HG03521 (cell line): Measurements from ENCODE around the gene EXOC4.

Source experiments
- ATAC-seq: cut with Tn5 transposase; IDR thresholded peaks from one replicate; pipeline ENCODE4 v1.9.1; 2021; ENCODE audit warnings: mild to moderate bottlenecking, moderate library complexity; ENCODE audit not compliant: unreplicated experiment

Gene EXOC4

DNA sequence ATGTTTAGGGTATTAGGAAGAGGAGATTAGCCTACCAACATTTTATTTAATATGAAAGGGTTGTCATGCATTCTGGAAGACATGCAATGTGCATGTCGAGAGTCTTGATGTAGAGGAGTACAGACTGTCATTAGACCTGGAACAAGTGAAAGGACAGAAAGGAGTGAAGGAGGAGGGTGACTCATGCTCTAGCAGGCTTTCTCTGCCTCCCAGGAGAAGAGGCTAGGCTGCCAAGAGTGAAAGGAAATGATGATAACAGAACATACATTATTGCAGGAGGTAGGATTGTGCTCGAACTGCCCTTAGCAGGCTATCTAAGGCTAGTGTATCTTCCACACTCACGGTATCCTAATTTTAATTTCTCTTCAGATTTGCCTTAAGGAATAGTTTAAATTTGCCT is 228.8 kb downstream of the EXOC4 start:
- no peak for ATAC-seq

DNA sequence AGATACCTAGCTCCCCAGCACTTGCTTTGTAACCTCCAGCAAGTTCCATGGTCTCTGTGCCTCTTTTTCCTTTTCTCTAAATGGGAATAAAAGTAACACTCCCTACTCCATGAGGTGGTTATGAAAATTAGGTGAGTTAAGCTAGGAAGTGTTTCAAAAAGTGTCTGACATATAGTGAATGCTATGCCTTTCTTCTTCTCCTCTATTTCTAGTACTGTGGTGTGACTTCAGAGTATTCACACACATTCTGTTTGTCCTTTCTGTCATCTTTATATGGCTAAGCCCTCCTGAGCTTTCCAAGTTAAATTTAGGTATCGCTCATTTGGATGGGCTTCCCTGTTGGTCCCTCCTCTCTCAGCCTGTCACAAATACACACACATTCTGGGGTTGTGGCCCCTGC is 229.7 kb downstream of the EXOC4 start:
- ATAC-seq = no peak

DNA sequence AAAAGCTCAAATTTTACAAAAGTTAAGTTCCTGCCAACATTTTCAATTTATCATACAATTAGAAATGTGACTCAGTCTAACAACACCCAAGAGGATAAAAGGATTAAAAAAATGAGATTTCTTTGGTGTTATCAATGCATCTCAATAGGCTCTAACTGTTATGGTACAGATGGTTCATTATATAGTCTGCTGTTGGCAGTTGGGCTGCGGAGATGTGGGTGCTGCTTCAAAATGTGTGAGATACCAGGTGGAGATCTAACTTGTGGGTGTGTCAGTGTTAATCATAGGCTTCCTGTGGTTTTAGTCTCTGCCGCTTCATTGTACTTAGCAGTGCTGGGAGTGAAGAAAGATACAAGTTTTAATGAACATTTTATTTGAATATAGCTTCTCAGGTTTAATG is 231.2 kb downstream of the EXOC4 start:
- no peak for ATAC-seq

DNA sequence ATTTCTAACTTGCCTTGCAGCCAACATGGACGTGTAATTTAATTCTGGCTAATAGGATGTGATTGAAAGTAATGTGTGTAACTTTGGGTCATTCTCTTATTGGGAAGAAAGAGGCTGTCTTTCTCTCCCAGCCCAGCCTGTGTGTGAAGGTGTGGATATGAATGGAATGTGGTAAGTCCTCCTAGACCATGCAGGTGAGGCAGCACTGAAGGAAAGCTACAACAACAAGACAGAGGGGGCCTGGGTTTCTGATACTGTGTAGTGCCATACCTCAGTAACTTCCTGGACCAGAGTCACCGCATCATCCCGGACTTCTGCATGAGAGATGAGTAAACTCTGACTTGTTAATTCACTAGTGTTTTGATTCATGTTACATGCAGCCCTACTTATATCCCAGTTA is 237.0 kb downstream of the EXOC4 start:
- ATAC-seq = no peak

DNA sequence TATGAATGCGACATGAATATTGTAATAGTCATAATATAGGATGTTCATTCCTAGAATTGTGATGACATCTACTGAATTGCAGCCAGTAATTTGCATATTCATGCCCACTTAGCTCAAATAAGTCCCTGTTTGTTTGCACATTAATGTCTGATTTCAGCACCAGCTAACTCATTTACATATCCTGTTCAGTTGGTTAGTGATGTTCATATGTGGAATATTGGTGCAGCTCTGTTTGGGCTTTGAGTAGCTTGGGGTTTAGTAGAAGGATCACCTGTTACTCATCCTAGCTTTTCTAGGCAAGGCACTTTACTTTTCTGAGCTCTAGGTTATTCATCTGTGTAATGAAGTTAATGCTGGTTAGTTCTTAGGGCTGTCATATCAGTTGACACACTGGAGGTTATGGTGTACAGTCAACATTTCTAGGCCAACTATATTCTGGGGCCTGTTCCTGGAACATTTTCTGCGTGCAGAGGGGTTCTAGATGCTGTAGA is 238.4 kb downstream of the EXOC4 start:
- ATAC-seq = no peak

DNA sequence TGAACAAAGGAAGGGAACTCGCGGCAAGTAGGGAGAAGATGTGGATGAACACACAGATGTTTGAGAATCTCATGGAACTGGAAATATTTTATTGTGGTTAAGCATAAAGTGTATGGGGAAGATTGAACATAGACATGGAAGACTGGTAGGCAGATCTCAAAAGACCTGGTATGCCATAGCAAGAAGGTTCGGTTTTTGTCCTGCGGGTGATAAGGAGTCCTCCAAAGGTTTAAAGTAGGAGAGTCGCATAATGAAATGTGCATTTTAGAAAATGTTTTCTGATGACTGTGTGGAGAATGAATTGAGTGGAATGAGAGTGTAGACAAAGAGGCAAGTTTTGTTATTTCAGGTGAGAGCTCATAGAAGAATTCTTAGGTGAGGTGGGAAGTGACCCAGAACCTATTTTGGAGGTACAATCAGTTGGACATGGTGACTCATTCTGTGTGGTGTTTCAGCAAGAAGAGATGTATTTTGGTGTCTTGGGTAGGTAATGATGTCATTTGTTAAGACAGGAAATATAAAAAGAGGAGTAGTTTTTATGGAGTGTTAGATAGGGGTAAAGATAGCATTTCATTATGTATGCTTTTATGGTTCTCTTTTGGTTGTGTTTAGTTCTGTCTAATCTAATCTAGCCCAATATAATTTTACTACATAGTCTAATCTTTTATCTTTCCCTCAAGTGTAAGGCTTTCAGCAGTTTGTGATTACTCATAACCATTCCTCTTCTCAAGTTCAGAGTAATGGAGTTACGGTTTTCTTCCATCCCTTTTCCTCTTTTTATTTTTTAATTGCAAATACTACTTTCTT is 239.2 kb downstream of the EXOC4 start:
- ATAC-seq = no peak

DNA sequence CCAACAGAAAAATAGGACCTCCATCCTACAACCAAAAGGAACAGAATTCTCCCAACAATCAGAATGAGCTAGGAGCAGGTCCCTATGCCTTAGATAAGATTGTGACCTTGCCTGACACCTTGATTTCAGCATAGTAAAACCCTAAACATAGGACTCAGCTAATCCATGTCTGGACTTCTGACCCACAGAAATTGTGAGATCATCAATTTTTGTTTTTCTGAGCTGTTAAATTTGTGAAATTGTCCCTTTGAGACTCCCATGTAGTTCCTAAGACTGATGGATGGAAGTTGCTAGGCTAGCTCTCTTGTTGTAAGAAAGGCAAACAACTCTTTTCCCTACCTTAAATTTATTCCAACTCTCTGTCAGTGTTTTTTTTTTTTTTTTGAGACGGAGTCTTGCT is 244.2 kb downstream of the EXOC4 start:
- no peak for ATAC-seq

DNA sequence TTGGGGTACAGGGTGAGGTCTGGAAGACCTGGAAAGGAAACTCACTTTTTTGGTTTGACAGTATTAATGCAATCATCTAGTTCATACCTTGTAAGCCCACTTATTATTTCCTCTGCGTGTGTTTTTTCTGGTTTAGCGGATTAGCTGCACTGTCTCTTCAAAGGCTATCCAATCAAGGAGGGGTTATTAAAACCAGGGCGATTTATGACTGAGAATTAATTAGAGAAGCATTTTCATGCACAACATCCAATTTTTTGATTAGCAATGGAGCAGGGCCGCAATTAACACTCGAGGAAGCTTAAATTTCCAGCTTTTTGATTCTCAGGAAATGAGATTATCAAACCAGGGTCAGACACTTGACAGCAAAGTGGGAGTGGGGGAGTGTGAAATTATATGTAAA is 248.9 kb downstream of the EXOC4 start:
- no peak for ATAC-seq

DNA sequence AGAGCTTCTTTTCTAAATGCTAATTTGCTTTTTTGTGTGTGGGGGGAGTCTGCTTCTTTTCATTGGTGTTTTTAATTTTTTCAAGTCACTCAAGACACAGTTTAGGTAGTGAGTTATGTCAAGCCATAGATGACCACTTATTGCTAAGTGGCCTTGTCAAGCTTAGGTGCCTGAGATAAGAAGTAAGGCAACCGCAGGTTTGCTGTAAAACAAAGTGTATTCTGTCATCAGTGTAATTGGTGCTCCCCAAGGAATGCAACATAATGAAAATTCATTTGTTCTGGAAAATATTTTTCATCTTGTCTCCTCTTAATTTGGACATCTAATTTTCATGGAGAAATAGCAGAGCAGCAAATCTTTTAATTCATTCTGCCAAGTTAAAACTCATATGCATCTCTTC is 249.6 kb downstream of the EXOC4 start:
- ATAC-seq = no peak

DNA sequence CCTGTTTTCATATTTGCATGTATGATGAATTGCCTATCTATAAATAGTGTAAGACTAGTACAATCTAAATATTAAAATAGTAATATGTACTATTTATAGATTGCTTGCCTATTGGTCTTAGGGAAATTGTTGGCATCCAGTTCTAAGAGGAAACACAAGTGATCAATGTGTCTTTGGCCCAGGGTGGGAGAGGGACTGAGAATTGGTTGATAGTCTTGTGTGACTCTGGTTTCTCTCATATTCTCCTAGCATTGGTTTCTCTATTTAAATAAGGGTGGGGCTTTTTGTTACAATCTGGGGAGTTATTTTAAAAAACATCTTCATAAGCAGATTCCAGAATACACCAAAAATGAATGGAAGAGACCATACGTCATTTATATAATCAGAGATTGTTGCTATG is 250.1 kb downstream of the EXOC4 start:
- ATAC-seq = no peak

DNA sequence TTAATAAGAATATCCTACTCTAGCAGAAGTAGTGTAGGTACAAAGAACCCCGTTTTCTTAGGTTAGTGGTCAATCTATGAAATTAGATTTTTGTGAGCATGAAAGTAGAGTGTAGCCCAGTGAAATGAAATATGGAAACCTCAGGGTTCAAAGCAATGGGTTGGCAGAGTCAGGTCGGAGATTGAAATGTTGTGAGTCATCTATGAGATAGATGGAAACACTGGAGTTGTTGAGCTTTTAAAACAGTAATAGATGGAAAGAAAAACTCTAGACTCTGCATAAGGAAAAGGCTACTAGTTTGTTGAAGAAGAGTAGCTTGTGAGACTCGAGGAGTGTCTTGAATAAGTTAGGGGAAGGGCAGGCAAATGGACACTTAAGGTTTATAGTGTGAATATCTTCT is 251.9 kb downstream of the EXOC4 start:
- ATAC-seq = no peak

DNA sequence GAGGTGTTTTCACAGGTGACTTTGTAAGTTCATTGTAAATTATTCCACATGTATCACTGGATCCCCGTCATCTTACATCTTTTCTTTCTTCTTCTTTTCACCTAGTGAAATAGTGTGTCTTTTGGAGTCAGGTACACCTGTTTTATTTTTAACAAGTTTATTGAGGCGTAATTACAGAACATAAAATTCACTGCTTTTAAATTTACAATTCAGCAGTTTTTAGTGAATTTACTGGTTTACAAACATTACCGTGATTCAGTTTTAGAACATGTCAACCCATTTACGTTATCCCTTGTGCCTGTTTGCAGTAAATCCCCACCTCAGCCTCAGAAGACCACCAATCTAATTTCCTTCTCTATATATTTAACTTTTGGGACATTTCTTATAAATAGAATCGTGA is 256.9 kb downstream of the EXOC4 start:
- no peak for ATAC-seq

DNA sequence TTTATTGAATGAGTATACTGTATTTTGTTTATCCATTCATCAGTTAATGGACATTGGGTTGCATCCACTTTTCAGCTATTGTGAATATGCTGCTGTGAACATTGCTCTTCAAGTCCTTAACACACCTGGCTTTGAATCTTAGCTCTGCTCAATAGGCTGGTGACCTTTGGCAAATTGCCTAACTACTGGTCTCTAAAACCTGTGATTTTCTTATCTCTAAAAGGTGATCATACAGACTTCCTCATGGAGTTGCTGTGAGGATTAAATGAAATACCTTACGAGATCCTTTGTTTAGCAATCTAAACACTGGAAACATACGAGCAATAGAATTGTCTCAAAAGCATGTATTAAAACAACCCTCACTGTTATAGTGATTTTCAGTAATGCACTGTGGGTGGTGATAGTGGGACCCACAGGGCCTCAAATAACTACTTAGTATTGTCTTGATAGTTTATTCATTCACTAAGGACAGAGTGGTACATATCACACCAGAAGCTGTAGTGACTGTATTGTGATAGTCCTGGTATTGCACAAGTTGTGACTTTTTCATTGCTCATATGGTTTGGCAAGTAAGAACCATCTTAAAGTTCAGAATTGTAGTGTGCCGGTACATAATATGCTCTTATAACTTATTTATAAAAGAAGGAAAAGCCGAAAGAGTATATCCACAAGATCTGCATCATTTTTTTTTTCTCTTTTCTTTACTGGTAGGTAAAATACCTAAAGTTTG is 257.6 kb downstream of the EXOC4 start:
- ATAC-seq = no peak

DNA sequence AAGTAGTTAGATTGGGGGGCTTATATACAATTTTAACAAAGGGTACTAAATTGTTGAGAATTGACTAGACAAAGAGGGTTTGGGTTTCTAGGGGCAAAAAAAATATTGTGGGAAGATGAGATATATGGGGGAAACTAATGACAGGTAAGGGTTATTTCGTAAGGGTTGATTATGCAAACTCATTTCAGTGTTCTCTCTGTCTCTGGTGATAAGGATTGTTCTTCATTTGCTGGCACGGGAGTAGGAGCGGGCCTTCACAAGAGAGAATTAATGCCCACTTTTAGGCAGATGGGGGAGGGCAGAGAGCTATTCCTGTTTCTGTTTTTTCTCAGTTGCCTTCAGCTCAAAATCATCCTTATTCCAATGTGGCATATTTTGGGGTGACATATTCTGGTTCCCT is 258.4 kb downstream of the EXOC4 start:
- no peak for ATAC-seq

DNA sequence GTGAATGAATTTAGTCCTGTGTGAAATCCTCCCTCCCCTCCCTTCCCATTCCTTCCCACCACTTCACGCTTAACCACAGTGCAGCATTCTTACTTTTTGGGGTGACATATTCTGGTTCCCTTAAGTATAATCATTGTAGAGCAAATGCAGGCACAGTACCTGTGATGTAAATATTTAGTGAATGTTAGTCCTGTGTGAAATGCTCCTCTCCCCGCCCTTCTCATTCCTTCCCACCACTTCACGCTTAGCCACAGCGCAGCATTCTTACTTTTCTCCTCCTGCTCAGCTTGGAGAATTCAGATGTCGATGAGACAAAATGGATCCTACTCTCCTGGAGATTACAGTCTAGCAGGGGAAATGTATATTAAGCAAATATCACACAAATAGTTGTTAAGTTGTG is 258.8 kb downstream of the EXOC4 start:
- ATAC-seq = no peak

DNA sequence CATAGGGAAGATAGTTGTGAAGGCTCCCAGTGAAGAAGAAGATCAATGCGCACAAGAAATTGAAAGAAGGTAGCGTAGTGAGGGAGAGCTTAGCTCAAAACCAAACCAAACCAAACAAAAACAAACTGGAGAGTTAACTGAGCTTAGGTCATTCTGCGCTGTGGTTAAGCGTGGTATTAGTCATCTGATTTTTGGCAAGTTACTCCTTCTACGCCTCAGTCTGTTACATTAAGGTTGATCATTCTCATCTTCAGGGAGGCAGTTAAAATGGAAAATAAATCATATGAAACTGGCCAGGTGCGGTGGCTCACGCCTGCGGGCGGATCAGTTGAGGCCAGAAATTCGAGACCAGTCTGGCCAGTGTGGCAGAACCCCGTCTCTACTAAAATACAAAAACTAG is 259.7 kb downstream of the EXOC4 start:
- ATAC-seq = no peak

DNA sequence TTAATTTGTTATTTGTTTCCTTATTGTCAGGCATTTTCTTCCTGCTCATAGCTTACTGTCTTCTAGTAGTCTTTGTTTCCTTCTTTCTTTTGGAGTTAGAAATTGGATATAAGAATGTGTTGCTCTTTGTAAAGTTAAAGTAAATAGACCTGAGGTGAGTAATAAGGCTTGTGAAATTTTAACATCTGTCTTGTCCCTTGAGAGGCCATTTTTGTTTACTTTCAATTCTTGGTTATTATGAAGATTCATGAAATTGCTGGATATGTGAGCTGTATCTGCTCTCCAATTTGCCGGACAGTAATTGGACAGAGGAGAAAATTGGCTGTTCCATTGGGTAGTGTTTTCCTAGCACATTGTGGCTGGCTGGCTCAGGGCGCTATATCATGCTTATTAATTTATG is 260.7 kb downstream of the EXOC4 start:
- ATAC-seq = no peak

DNA sequence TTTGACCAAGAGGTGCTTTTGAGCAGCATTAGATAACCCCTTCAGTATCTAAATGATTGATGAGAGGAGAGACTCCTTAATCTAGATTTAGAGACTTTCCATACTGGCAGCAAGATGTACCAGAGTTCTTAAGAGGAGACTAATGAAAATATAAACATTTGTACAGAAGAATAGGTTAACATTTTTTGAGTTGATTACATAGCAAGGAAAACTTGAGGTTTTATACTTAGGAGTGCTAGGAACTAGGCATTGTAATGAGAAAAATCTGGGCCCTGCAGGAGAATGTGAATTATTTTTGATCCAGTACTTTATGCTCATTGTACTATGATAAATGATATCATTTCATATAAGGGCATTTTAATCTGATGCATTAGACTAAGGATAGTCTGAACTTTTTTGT is 261.7 kb downstream of the EXOC4 start:
- no peak for ATAC-seq

DNA sequence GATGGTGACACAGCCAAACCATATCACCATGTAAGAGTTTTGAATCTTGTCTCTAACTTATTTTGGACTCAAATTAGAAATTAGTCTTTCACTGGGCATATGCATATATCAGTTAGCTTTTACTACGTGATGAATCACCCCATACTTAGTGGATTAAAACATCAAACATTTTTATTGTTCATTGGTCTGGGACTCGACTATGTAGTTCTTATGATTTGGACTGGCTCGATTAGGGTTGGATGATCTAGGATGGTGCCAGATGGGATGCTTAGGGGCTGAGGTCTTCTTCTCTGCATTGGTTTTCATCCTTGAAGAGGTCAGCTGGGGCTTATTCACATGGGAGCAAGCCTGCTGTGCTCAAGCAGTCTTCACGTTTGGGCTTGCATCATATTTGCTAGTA is 264.9 kb downstream of the EXOC4 start:
- no peak for ATAC-seq

DNA sequence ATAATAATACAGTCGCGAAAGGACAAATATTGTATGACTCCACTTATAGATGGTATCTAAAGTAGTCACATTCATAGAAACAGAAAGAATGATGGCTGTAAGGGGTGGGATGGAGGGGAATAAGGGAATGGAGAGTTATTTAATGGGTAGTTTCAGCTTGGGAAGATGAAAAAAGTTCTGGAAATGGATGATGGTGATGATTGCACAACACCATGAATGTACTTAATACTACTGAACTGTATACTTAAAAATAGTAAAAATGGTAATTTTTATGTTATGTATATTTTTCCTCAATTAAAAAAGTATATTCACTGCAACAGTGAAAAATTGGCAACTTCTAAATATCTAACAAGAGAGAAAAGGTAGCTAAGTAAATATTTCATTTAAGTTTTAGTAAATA is 265.8 kb downstream of the EXOC4 start:
- no peak for ATAC-seq

DNA sequence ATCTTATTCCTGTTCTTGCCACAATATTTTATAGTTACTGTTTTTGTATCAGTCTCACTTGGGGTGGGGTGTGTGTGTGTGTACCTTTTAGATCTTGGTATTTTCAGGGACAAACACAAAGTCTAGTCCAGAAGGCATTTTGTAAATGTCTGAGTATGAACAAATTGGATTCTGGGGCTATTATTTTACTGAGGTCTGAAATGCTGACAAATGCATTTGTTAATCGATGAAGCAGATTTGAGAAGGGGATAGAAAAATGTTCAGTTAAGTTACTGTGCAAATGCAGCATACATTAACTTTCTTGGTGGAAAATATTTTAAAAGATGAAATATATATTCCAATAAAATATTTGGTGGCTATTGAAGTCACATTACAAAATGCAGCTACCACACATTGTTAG is 267.4 kb downstream of the EXOC4 start:
- no peak for ATAC-seq

DNA sequence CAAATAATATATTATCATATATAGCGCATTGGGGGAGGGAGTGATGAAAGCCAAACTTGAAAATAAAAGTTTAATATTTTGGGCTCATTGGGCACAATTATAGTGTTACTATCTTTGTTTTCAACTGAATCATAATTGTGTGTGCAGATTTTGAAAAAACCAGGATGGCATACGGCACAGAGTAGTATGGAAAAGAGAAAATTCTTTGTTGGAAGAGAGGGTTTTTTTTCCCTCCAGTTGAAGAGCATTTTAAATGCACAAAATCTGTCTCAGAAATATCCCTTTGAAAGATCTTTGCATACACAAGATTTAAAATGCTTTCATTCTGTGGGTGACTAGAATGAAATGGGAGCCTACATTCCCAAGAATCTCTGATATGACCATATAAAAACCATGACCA is 269.6 kb downstream of the EXOC4 start:
- no peak for ATAC-seq
